H9 (cell line): Measurements from ENCODE around the gene BCL6B. TPM values are rescaled to one million over a fixed set of nuclear protein-coding genes. Genes with fewer than 3 reads are reported as not detected.

Source experiments
- DNase-seq: peaks from one replicate; pipeline ENCODE4 v3.0.0-alpha.2; 2017
- H2AFZ ChIP-seq: one replicate; pipeline ENCODE4 v1.6.1; 2013; ENCODE audit warnings: mild to moderate bottlenecking, low read length, control low read depth, moderate library complexity
- H2AK5ac ChIP-seq: 2 replicates; pipeline ENCODE4 v1.6.1; 2013; ENCODE audit warnings: low read length, control low read depth, mixed read lengths; ENCODE audit not compliant: insufficient read length
- H2BK120ac ChIP-seq: one replicate; pipeline ENCODE4 v1.6.1; 2013; ENCODE audit warnings: low read depth, mild to moderate bottlenecking, low read length, control low read depth, inconsistent platforms; ENCODE audit not compliant: poor library complexity, severe bottlenecking
- H2BK12ac ChIP-seq: 2 replicates; pipeline ENCODE4 v1.6.1; 2013; ENCODE audit warnings: low read length, control low read depth, mixed read lengths, low read depth; ENCODE audit not compliant: insufficient read length
- H2BK15ac ChIP-seq: 2 replicates; pipeline ENCODE4 v1.6.1; 2013; ENCODE audit warnings: low read depth, low read length, control low read depth
- H2BK20ac ChIP-seq: one replicate; pipeline ENCODE4 v1.6.1; 2013; ENCODE audit warnings: low read depth, mild to moderate bottlenecking, low read length, control low read depth, inconsistent platforms; ENCODE audit not compliant: poor library complexity, severe bottlenecking
- H2BK5ac ChIP-seq: 2 replicates; pipeline ENCODE4 v1.6.1; 2013; ENCODE audit warnings: low read length, control low read depth, mixed read lengths; ENCODE audit not compliant: insufficient read length
- H3K14ac ChIP-seq: 2 replicates; pipeline ENCODE4 v1.6.1; 2013; ENCODE audit warnings: low read length, control low read depth; ENCODE audit not compliant: insufficient read depth
- H3K18ac ChIP-seq: 2 replicates; pipeline ENCODE4 v1.6.1; 2013; ENCODE audit warnings: low read depth, mild to moderate bottlenecking, mixed read lengths, low read length, control low read depth; ENCODE audit not compliant: insufficient read length
- H3K23ac ChIP-seq: 2 replicates; pipeline ENCODE4 v1.6.1; 2013; ENCODE audit warnings: low read length, control low read depth, mixed read lengths, low read depth; ENCODE audit not compliant: insufficient read length
- H3K23me2 ChIP-seq: 2 replicates; pipeline ENCODE4 v1.6.1; 2013; ENCODE audit warnings: low read depth, mild to moderate bottlenecking, mixed read lengths, low read length, control low read depth; ENCODE audit not compliant: insufficient read length, poor library complexity, severe bottlenecking
- H3K27ac ChIP-seq: 2 replicates; pipeline ENCODE4 v1.5.1; 2013; ENCODE audit warnings: low read length, control low read depth, mixed read lengths, low read depth; ENCODE audit not compliant: insufficient read length
- H3K27me3 ChIP-seq: 2 replicates; pipeline ENCODE4 v1.6.1; 2013; ENCODE audit warnings: low read length, control low read depth, inconsistent platforms; ENCODE audit not compliant: insufficient read depth
- H3K4ac ChIP-seq: 2 replicates; pipeline ENCODE4 v1.6.1; 2013; ENCODE audit warnings: low read depth, mild to moderate bottlenecking, control low read depth, inconsistent platforms, low read length, moderate library complexity
- H3K4me1 ChIP-seq: 2 replicates; pipeline ENCODE4 v1.6.1; 2013; ENCODE audit warnings: low read length, control low read depth, inconsistent platforms; ENCODE audit not compliant: insufficient read depth
- H3K4me2 ChIP-seq: 2 replicates; pipeline ENCODE4 v1.6.1; 2013; ENCODE audit warnings: low read length, control low read depth, mixed read lengths; ENCODE audit not compliant: insufficient read length, insufficient read depth
- H3K56ac ChIP-seq: 2 replicates; pipeline ENCODE4 v1.6.1; 2013; ENCODE audit warnings: low read depth, mild to moderate bottlenecking, mixed read lengths, low read length, control low read depth; ENCODE audit not compliant: insufficient read length
- H3K79me1 ChIP-seq: 2 replicates; pipeline ENCODE4 v1.6.1; 2013; ENCODE audit warnings: low read depth, mild to moderate bottlenecking, moderate library complexity, low read length, control low read depth, inconsistent platforms; ENCODE audit not compliant: insufficient read depth, poor library complexity, severe bottlenecking
- H3K79me2 ChIP-seq: 2 replicates; pipeline ENCODE4 v1.6.1; 2013; ENCODE audit warnings: low read length, control low read depth, inconsistent platforms; ENCODE audit not compliant: insufficient read depth
- H3K9ac ChIP-seq: 2 replicates; pipeline ENCODE4 v1.6.1; 2013; ENCODE audit warnings: low read length, control low read depth, mixed read lengths; ENCODE audit not compliant: insufficient read length; ENCODE audit errors: extremely low read depth
- H3K9me3 ChIP-seq: one replicate; pipeline ENCODE4 v1.6.1; 2013; ENCODE audit warnings: low read depth, low read length, inconsistent platforms; ENCODE audit not compliant: control insufficient read depth
- H3T11ph ChIP-seq: one replicate; pipeline ENCODE4 v1.6.1; 2013; ENCODE audit warnings: mild to moderate bottlenecking, low read length, control low read depth, inconsistent platforms
- H4K20me1 ChIP-seq: one replicate; pipeline ENCODE4 v1.6.1; 2013; ENCODE audit not compliant: control insufficient read depth, insufficient read length, insufficient read depth
- H4K5ac ChIP-seq: 2 replicates; pipeline ENCODE4 v1.6.1; 2013; ENCODE audit warnings: low read depth, mild to moderate bottlenecking, mixed read lengths, low read length, control low read depth; ENCODE audit not compliant: insufficient read length
- H4K8ac ChIP-seq: replicated peaks from 2 replicates; pipeline ENCODE4 v1.6.1; 2013; ENCODE audit warnings: low read length, control low read depth, mixed read lengths, low read depth; ENCODE audit not compliant: insufficient read length
- H4K91ac ChIP-seq: 2 replicates; pipeline ENCODE4 v1.6.1; 2013; ENCODE audit warnings: low read depth, mild to moderate bottlenecking, moderate library complexity, mixed read lengths, low read length, control low read depth; ENCODE audit not compliant: insufficient read length
- H3K27ac Mint-ChIP-seq, 3 experiments: 2 replicates in 2 of 3; 3 replicates in 1 of 3; pipeline ENCODE4 v1.8.0; 2020 to 2021; ENCODE audit warnings: mixed read lengths in 3 of 3, mild to moderate bottlenecking in 1 of 3, moderate library complexity in 1 of 3
- H3K27me3 Mint-ChIP-seq: 2 replicates; pipeline ENCODE4 v1.8.0; 2021; ENCODE audit warnings: low read depth, mild to moderate bottlenecking, moderate library complexity, mixed read lengths
- H3K36me3 Mint-ChIP-seq, 3 experiments: 2 replicates in 2 of 3; 3 replicates in 1 of 3; pipeline ENCODE4 v1.8.0; 2020 to 2021; ENCODE audit warnings: low read depth in 3 of 3, mixed read lengths in 3 of 3; ENCODE audit not compliant: insufficient read depth in 1 of 3
- H3K4me1 Mint-ChIP-seq, 2 experiments: 2 replicates each; pipeline ENCODE4 v1.8.0; 2020; ENCODE audit warnings: mixed read lengths in 2 of 2
- H3K4me3 Mint-ChIP-seq, 2 experiments: 2 replicates in 1 of 2; 3 replicates in 1 of 2; pipeline ENCODE4 v1.8.0; 2020 to 2021; ENCODE audit warnings: mild to moderate bottlenecking in 2 of 2, mixed read lengths in 2 of 2, moderate library complexity in 1 of 2
- H3K9me3 Mint-ChIP-seq, 2 experiments: 2 replicates in 1 of 2; 3 replicates in 1 of 2; pipeline ENCODE4 v1.8.0; 2020; ENCODE audit warnings: mild to moderate bottlenecking in 2 of 2, mixed read lengths in 2 of 2, moderate library complexity in 1 of 2
- WGBS: extraction: QIAGEN DNeasy Blood & Tissue Kit; methylation state at CpG from one replicate; pipeline ENCODE4 v1.1.7; 2013; ENCODE audit warnings: missing lambda C conversion rate, low lambda C conversion rate, mixed read lengths; ENCODE audit not compliant: insufficient read length; ENCODE audit errors: extremely low coverage; 5-methylcytosine and 5-hydroxymethylcytosine counted together
- total RNA-seq: library from RNA; stranded (reverse); gene quantifications from 2 replicates; pipeline ENCODE4 v1.2.1, GENCODE V29; 2021
- TF ChIP-seq, protein P1 (sequence below): fragments of 200-600 bp; sonication (generic); conservative IDR thresholded peaks from 3 replicates; pipeline ENCODE4 v1.8.0; 2021; ENCODE audit warnings: antibody characterized with exemption, mild to moderate bottlenecking

BCL6B gene
- total RNA-seq, 1 experiment from 2014 or later, result 3.3 TPM

DNA sequence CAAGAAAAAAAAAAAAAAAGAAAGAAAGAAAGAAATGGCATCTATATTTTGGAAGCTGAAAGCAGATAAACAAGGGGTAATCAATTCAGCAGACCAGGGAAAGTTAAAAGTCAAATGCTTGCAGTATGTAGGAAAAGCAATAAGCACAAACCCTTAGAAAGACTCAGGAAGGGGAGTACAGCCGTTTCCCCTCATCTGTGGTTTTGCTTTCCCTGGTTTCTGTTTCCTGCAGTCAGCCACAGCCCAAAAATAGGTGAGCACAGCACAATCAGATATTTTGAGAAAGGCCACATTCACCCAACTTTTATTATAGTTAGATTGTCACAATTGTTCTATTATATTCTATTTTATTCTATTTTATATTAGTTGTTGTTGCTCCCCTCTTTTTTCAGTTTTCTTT lies 41.4 kb upstream of the BCL6B start:
- Histone ChIP-seq H2AK5ac (no peak overlapping the region), H3K9ac (no peak overlapping the region), H4K8ac (no peak overlapping the region), H3K56ac (no peak overlapping the region), H2BK12ac (no peak overlapping the region), H3K27ac (no peak overlapping the region), H3K79me2 (no peaks in the 10 kb centered on the region), H3K14ac (no peak overlapping the region), H3T11ph (no peak overlapping the region), H3K27me3 (no peaks in the 10 kb centered on the region), H4K91ac (no peak overlapping the region), H2BK5ac (no peak overlapping the region), H3K4me2 (no peak overlapping the region), H3K18ac (no peak overlapping the region), H4K20me1 (no peaks in the 10 kb centered on the region), H3K4me1 (no peaks in the 10 kb centered on the region), H3K79me1 (no peaks in the 10 kb centered on the region), H3K23ac (no peak overlapping the region), H3K4ac (no peak overlapping the region), H3K23me2 (no peaks in the 10 kb centered on the region), H2AFZ (no peak overlapping the region), H2BK20ac (no peak overlapping the region), H2BK15ac (no peak overlapping the region), H3K9me3 (no peaks in the 10 kb centered on the region), H4K5ac (no peak overlapping the region), H2BK120ac (no peak overlapping the region)
- H3K36me3 Mint-ChIP-seq, result no peaks in the 10 kb centered on the region
- no peak overlapping the region for H3K4me3 Mint-ChIP-seq
- no peak overlapping the region for H3K27ac Mint-ChIP-seq
- H3K4me1 Mint-ChIP-seq, result peaks cover 0 to 6% of the 10 kb centered on the region in 2 experiments; a peak in 2 of 4 replicates
- no peak for DNase-seq
- H3K27me3 Mint-ChIP-seq, result peaks cover 13% of the 10 kb centered on the region
- TF ChIP-seq, protein P1, sequence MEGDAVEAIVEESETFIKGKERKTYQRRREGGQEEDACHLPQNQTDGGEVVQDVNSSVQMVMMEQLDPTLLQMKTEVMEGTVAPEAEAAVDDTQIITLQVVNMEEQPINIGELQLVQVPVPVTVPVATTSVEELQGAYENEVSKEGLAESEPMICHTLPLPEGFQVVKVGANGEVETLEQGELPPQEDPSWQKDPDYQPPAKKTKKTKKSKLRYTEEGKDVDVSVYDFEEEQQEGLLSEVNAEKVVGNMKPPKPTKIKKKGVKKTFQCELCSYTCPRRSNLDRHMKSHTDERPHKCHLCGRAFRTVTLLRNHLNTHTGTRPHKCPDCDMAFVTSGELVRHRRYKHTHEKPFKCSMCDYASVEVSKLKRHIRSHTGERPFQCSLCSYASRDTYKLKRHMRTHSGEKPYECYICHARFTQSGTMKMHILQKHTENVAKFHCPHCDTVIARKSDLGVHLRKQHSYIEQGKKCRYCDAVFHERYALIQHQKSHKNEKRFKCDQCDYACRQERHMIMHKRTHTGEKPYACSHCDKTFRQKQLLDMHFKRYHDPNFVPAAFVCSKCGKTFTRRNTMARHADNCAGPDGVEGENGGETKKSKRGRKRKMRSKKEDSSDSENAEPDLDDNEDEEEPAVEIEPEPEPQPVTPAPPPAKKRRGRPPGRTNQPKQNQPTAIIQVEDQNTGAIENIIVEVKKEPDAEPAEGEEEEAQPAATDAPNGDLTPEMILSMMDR, result no peak
- H3K9me3 Mint-ChIP-seq, result peaks cover 0 to 3% of the 10 kb centered on the region in 2 experiments; a peak in 1 of 5 replicates
- no CpG with 5 or more reads among the region's 1 CpG for WGBS
